ENCODE measurements around the gene DYRK2. TPM values are rescaled to one million over a fixed set of nuclear protein-coding genes. Genes with fewer than 3 reads are reported as not detected.

Gene DYRK2
- total and polyA plus RNA-seq, 2 donors (not counting 3 experiments of a cell fraction or from before 2014, with no cell fraction given): 4.5 to 11.0 TPM

DNA sequence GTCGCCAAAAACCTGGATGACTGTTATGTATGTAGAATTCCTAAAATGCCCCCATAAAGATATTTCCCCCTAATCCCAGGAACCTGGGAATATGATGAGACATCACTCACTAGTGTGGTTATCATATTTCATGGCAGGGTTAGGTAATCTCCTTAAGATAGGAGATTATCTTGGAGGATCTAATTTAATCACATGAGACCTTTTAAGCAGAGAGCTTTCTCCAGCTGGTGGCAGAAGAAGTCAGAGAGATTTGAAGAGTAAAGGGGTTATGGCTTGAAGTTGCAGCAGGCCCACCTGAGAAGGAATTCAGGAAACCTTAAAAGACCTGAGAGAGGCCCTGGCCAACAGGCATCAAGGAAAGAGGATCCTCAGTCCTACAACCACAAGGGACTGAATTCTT is 53.6 kb downstream of the DYRK2 start:
- H3K27ac ChIP-seq (ENCODE audit: insufficient read depth, low read depth, low read length): no peak overlapping the region
- no peaks in the 10 kb centered on the region for H3K9me3 ChIP-seq (replicated peaks; ENCODE audit: control insufficient read depth, insufficient read depth, low read length)
- no peak overlapping the region for H3K9ac ChIP-seq (replicated peaks; ENCODE audit: extremely low read depth, insufficient read depth, low read length)
- intact Hi-C loops (cut with micrococcal nuclease) (no loop called here), dilution Hi-C loops (cut with MboI; ENCODE audit: extremely low pct_ligation_motif_present, low sequenced_read_pairs) (no loop called here)
- peaks cover 26 to 47% of the 10 kb centered on the region in 2 experiments for H3K27me3 ChIP-seq (ENCODE audit: control insufficient read depth in 2 of 2, insufficient read depth in 2 of 2, low read length in 2 of 2)
- no peak for FAIRE-seq
- no peak overlapping the region for H3K4me2 ChIP-seq (ENCODE audit: insufficient read depth, low read length)
- no peaks in the 10 kb centered on the region for H4K20me1 ChIP-seq (replicated peaks; ENCODE audit: control insufficient read depth, extremely low read depth, insufficient read depth, low read length)
- ChIA-PET POLR2A (no interaction called here), CTCF (interaction anchor here (1.7 kb wide), 1 partner anchor 8 kb away, joined by 3 read pairs; no protein-coding TSS in a partner anchor)
- H3K4me1 ChIP-seq (ENCODE audit: control insufficient read depth, extremely low read depth, insufficient read depth, low read length): peaks cover 11% of the 10 kb centered on the region
- no peaks in the 10 kb centered on the region for H3K79me2 ChIP-seq (ENCODE audit: control insufficient read depth, insufficient read depth, low read length)
- no peak overlapping the region for H3K4me3 ChIP-seq (replicated peaks in 1 of 3; ENCODE audit: insufficient read depth in 1 of 3, low read depth in 1 of 3, low read length in 3 of 3)
- H3K9me1 ChIP-seq (replicated peaks; ENCODE audit: control insufficient read depth, extremely low read depth, insufficient read depth, low read length): no peaks in the 10 kb centered on the region
- no peak for DNase-seq (ENCODE audit: low read depth, low spot score)
- TF ChIP-seq MYC (IDR thresholded peaks at IDR 0.05; ENCODE audit: low read depth, low read length) (no peak), JUN (IDR thresholded peaks at IDR 0.05; ENCODE audit: borderline replicate concordance, insufficient read depth, insufficient read length, low read depth) (no peak), POLR2AphosphoS5 (IDR thresholded peaks at IDR 0.05; ENCODE audit: insufficient read depth, low read depth, low read length) (no peak), FOS (IDR thresholded peaks at IDR 0.05; ENCODE audit: borderline replicate concordance, insufficient read depth, low read length) (no peak), EZH2 (IDR thresholded peaks at IDR 0.05; ENCODE audit: borderline replicate concordance, low read depth, low read length, severe bottlenecking) (no peak), GATA2 (IDR thresholded peaks at IDR 0.05; ENCODE audit: insufficient read depth, insufficient read length, low read depth, low read length) (no peak), POLR2A (IDR thresholded peaks at IDR 0.05; ENCODE audit: low read depth, low read length) (no peak)
- TF ChIP-seq, protein P1, sequence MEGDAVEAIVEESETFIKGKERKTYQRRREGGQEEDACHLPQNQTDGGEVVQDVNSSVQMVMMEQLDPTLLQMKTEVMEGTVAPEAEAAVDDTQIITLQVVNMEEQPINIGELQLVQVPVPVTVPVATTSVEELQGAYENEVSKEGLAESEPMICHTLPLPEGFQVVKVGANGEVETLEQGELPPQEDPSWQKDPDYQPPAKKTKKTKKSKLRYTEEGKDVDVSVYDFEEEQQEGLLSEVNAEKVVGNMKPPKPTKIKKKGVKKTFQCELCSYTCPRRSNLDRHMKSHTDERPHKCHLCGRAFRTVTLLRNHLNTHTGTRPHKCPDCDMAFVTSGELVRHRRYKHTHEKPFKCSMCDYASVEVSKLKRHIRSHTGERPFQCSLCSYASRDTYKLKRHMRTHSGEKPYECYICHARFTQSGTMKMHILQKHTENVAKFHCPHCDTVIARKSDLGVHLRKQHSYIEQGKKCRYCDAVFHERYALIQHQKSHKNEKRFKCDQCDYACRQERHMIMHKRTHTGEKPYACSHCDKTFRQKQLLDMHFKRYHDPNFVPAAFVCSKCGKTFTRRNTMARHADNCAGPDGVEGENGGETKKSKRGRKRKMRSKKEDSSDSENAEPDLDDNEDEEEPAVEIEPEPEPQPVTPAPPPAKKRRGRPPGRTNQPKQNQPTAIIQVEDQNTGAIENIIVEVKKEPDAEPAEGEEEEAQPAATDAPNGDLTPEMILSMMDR (IDR thresholded peaks at IDR 0.05; ENCODE audit: extremely low read depth in 1 of 2, insufficient read depth in 1 of 2, low read depth in 1 of 2, low read length in 2 of 2): no peak
- TF ChIP-seq, protein P2, sequence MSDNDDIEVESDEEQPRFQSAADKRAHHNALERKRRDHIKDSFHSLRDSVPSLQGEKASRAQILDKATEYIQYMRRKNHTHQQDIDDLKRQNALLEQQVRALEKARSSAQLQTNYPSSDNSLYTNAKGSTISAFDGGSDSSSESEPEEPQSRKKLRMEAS (IDR thresholded peaks at IDR 0.05; ENCODE audit: insufficient read depth, insufficient read length): no peak
- BruUV-seq (replicated peaks): no TSS peak
- H3K36me3 ChIP-seq (ENCODE audit: control insufficient read depth in 2 of 2, extremely low read depth in 1 of 2, insufficient read depth in 2 of 2, low read length in 2 of 2): no peaks in the 10 kb centered on the region
- no peak overlapping the region for H2AFZ ChIP-seq (ENCODE audit: low read depth, low read length)
